Stimulated activated CD4-positive, alpha-beta T cell treated with anti-CD3 and anti-CD28 coated beads, Interleukin-4, amount 100 ng/mL, for 1 hour (primary cell): Measurements from ENCODE around the gene SBNO1.
"Not testable (repeated sequence)": the region's sequence is repeated elsewhere in the genome, so short reads cannot be mapped to it uniquely, and the experiment has no call there.

Experiments used
- DNase-seq: peaks from one replicate; pipeline ENCODE4 v3.0.0-alpha.2; 2020

The SBNO1 gene

GRCh38 chr12:123336530-123336929, 28.1 kb downstream of the SBNO1 start:
- DNase-seq, result no peak

DNA sequence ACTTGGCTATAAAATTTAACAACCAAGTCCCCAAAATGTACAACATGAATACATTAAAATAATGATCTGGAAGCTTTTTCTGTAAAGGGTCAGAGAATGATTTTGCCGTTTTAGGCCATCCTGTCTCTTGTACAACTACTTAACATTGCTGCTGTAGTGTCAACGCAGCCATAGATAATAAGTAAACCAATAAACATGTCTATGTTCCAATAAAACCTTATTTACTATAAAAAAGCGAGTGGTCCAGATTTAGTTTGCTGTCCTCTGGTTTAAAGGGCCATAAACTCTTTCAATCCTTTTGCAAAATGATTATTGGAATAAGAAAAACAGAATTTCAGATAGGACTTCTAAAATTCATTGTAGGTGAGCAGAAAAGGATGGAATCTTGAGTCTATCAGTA, 29.2 kb downstream of the SBNO1 start:
- no peak for DNase-seq

DNA sequence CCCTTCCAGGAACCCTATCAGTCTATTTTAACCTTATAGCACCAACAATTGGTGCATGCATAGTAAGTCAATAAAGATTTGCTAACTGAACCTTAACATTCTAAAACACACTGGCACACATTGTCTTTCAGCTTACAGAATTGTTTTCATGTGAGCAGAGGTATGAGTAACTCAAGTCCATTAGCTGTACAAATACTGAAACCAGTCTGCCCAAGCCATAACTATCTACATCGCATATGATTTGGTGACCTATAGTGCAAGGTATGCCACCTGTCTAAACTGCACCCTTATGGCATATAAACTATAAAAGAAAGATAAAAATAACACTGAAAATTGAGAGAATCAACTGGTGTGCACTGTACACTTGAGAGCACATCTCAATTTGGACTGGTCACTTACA, 34.8 kb downstream of the SBNO1 start:
- DNase-seq, result no peak

DNA sequence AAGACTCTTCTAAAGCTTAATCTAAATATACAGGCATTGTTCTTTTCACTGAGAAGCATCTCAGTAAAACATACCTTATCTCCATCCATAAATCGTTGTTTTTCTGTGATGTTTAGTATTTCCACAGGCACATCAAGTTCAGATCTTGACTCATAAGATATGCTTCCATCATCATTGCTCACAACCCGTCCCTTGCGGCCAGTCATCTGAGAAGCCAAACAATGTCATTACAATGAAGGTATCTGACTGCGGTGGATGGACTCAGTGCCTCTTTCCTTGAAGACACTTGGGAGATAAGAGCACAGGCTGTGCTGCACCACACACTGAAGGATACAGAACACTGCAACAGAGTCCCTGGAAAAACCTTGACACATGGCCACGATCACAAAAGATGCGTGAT, 44.8 kb downstream of the SBNO1 start:
- DNase-seq, result no peak

DNA sequence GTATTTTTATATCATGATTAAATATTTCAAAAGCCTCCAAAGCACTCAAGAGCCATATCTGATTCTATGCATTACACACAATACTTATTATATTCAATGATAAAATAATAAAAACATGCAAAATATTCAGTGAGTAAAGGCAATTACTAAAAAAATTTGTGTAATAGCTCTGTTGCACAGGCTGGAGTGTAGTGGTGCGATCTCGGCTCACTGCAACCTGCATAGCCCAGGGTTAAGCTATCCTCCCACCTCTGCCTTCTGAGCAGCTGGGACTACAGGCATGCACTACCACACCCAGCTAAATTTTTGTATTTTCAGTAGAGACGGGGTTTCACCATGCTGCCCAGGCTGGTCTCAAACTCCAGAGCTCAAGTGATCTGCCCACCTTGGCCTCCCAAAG, 45.4 kb downstream of the SBNO1 start:
- no peak for DNase-seq

DNA sequence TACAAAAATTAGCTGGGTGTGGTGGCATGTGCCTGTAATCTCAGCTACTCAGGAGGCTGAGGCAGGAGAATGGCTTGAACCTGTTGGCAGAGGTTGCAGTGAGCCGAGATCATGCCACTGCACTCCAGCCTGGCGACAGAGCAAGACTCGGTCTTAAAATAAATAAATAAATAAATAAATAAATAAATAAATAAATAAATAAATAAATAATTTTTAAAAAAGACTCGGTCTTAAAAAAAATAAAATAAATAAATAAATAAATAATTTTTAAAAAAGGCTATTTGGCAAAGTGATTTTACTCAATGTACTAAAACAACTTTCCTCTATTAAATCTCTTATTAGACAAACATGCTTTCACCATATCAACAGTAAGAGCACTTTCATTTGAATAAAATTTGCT, 51.6 kb downstream of the SBNO1 start:
- DNase-seq, result not testable (repeated sequence)

- DNase-seq, result no peak
Measured at GRCh38 chr12:123306200-123306599, 58.4 kb downstream of the SBNO1 start.

DNA sequence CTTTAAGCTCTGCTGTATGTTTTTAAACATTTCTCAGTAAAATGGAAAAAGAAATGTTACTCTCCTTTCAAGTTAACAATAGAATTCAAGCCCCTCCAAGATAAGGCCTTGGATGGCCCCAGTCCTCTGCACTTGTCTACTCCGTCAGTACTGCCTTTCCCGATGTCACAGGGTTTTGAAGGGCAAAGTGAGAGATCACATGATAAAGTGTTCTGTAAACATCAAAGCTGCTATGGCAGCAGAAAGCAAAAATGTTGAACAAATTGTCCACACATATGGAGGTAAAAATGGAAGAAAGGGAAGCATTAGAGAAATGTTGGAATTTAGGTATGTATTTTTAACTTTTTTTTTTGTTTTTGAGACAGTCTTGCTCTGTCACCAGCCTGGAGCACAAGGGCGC, 59.5 kb downstream of the SBNO1 start:
- DNase-seq, result no peak

- no peak for DNase-seq
Measured at GRCh38 chr12:123293178-123293760, 71.4 kb downstream of the SBNO1 start.

DNA sequence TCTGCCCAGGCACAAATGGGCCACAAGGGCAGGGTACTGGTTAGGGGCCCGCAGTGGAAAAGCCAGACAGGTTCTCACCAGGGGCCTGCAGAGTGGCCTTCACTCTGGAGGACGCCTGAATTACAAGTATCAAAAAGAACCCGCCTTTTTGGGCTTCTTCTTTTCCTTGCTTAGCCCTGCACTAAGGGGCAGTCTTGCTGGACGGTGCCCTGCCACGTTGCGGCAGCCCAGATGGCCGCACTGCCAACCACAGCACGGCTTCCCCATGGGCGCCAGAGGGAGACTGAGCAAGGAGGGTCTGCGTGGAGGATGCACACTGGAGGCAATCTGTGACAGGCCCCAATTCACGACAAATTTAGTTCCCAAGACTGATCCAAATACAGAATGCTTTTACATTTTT, 74.7 kb downstream of the SBNO1 start:
- DNase-seq, result no peak

DNA sequence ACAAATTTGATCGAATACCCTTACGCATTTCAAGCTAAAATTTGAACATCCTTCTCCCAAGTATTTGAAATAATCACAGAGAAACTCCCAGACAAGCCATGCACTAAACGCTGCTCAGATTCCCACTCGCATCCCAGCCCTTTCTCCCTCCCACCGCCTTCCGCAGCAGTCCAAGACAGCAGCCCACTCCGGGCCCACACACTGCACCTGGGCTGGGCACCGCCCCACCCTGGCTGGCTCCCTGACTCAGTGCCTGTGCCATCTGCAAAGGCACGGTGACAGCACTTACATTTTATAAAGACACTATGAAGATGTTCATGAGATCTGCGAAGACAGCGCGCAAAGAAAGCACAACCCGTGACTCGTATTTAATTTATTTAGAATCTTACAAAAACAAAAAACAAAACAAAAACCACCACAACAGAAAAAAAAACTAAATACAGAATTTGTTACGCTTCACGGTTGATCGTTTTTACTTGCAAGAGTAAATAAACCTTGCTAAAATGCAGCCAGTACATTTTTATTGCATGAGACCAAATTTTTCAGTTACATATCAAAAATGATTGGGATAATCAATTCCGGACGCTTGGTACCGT, 75.8 kb downstream of the SBNO1 start:
- DNase-seq, result no peak

DNA sequence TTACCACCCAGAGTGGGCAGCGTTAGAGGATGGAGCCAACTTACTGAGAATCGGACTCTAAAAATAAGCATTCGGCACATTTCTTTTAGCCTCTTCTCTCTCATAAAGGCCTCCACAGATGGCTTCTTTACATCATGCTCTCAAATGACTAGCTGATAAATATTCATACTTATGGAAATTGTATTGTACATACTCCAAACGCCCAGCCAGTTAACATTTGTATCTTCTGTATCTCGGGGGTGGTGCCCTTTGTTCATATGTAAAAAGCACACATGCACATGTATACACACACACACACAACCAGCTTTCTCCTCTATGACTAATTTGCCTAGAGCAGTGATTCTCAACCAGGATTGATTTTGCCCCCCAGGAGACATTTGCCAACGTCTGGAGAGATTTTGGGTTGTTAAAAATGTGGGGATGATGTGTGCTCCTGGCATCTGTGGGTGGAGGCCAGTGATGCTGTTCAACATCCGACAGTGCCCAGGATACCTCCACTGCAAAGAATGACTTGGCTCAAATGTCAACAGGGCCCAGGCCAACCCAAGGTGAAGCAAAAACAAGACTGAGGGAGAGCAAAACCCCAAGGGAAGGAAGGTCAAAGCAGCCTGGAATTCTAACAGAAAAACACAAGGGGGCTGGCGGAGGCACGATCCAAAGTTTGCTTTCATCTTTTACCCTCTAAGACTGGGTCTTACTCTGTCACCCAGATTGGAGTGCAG, 77.8 kb downstream of the SBNO1 start:
- no peak for DNase-seq

DNA sequence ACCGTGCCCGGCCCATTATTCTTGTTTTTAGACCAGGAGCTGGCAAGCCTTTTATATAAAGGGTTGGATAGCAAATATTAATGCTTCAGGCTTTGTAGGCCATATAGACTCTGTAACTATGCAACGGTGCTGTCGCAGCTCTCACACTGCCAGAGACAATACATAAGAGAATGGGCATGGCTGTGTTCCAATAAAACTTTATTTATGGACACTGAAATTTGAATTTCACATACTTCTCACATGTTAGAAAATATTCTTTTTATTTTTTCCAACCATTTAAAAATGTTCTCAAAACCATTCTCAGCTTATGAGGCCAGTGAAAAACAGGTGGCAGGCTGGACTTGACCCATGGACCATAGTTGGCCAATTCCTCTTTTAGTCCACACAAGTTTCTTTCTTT, 80.0 kb downstream of the SBNO1 start:
- DNase-seq, result no peak

DNA sequence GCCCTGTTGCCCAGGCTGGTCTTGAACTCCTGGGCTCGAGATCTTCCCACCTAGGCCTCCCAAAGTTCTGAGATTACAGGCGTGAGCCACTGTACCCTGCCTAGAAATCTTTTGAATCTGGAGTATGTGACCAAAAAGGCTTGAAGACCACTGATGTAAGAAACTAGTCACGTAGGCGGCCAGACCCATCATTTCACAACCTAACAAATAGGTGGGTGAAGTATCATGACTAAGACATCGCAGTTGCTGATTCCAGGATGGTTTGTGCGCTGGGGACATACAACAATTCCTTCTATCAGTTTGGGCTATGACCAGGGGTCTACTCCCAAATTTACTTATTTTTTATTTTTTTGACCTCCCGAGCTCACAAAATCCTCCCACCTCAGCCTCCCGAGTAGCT, 81.2 kb downstream of the SBNO1 start:
- DNase-seq, result no peak

DNA sequence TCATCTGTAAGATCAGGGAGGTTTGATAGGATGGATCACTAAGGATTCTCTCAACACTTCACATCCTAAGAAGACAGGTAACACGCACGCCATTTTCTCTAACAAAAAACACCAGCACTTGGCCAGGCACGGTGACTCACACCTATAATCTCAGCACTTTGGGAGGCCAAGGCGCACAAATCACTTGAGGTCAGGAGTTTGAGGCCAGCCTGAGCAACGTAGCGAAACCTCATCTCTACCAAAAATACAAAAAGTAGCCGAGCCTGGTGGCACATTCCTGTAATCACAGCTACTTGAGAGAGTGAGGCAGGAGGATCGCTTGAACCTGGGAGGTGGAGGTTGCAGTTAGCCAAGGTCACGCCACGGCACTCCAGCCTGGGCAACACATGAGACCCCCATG, 82.5 kb downstream of the SBNO1 start:
- DNase-seq, result no peak

DNA sequence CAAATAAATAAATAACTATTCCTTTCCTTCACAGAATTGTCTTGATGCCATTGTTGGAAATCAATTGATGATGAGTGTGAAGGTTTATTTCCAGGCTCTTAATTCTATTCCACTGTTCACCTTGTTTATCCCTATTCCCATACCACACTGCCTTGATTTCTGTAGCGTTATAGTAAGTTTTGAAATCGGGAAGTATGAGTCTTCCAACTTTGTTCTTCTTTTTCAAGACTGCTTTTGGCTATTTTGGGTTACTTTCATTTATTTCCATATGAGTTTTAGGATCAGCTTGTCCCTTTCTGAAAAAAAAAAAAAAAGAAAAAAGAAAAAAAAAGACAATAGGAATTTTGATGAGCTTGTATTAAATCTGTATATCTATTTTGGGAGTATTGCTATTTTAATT, 83.7 kb downstream of the SBNO1 start:
- DNase-seq, result no peak

DNA sequence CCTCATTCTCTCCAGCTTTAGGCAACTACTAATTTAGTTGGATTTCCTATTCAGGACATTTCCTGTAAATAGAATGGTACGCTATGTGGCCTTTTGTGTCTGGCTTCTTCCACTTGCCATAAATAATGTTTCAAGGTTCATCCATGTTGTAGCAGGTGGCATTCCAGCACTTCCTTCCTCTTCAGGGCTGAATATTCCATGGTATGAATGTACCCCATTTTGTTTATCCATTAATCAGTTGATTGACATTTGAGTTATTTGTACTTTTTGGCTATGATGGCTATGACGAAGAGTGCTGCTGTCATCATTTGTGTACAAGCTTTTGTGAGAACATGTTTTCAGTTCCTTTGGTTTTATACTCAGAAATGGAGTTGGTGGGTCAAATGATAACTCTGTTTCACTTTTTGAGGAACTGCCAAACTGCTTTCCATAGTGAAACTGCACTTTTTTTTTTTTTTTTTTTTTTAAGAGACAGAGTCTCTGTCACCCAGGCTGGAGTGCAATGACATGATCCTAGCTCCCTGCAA, 86.5 kb downstream of the SBNO1 start:
- DNase-seq, result no peak

DNA sequence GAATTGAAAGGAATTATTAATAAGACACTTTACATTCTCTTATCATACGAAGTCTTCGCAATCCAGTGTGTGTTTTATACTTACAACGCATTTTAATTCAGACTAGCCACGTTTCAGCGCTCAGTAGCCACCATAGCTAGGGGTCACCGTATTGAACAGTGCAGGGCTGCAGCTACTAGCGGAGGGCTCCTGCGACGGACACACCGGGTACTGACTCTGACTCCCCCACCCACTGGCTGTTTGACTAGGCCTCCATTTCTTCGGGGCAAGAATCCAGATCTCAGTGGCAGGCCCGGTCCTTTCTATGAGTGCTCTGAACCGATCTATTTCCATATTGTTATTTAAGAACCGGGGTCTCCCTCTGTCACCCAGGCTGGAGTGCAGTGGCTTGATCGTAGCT, 91.5 kb downstream of the SBNO1 start:
- no peak for DNase-seq

DNA sequence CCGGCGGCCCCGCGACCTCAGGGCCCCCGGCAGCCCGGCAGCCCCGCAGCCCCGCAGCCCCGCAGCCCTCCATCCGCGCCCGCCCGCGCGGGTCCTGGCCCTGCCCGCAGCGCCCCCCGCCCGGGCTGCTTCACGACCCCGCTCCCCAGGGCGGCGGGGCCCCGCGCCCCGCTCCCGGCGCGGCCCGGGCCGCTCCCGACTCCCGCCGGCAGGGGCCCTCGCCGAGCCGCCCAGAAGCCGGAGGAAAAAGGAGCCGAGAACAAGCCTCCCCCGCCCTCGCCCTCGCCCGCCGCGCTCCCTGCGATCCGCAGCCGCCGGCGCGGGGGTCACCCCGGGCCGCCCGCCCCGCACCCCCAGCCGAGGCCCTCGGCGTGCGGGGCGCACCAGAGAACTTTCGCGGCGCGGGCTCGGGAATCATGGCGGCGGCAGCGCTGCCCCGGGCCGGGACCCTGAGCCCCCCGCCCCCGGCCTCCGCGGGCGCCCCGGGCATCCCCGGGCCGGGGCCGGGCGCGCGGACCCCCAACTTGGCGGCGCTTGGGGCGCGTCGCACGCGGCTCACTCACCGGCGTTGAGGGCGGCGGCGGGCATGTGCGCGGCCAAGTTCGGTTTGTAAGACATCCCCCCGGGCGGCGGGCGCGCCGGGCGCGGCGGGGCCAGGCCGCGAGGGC, 93.5 kb downstream of the SBNO1 start:
- DNase-seq, result peak; percentile 82

GRCh38 chr12:123270214-123271000, 94.2 kb downstream of the SBNO1 start:
- no peak for DNase-seq

DNA sequence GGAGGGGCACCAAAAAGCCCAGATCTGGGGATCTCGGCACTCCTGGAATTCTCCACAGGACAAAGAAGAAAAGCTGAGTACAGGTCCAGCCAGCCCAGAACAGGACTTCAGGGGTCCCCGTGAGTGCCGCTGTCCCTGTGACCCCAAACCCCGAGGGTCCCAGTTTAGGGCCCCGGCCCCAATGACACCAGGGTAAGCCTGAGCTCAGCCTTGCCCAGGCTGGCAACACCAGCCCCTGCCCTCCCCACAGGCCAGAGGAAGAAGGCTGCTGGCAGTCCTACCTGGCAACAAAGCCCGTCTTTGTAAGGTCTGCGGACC, 94.8 kb downstream of the SBNO1 start:
- DNase-seq, result no peak

GRCh38 chr12:123269395-123269892, 95.2 kb downstream of the SBNO1 start:
- peak; percentile 30 for DNase-seq

GRCh38 chr12:123268850-123269249, 95.8 kb downstream of the SBNO1 start:
- DNase-seq, result no peak
